Measurements from ENCODE around the gene TTC19.

The TTC19 gene

GRCh38 chr17:15999141-15999973 lies at the start of gene TTC19, which contains the start of gene ZSWIM7:
Gene TTC19, plus strand, starts transcription at chr17:15999824. Its CDS starts 25 bp downstream, at chr17:15999849.
Gene ZSWIM7, minus strand, starts transcription at chr17:15999704. Its CDS starts 110 bp downstream, at chr17:15999594.
- DNase-seq = peak; percentile 36 to 98 (median 94)

GRCh38 chr17:15951368-15952047 lies 48.1 kb upstream of the TTC19 start:
- no peak for DNase-seq

- no peak for DNase-seq
Measured at GRCh38 chr17:15952048-15952532, 47.5 kb upstream of the TTC19 start.

- no peak for DNase-seq
Measured at GRCh38 chr17:15952916-15953790, 46.5 kb upstream of the TTC19 start.

DNA sequence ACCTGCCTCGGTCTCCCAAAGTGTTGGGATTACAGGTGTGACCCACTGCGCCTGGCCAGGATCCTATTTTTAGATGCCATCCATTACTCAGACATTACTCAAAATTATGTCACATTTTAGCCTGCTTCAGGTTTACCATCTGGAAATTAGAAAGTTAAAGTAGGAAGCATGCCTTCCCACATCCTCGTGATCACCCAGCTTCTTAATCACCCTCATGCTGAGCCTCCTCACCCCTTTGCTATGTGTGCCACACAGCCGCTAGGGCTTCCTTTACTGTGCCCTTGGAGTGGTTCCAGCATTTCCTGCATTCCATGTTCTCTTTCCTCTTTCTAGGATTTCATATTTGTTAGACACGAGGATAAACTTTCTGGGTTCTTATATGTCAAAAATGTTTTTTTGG lies 45.4 kb upstream of the TTC19 start:
- peak in 2 of 56 donors; percentile 3 to 26 for DNase-seq

- no peak for DNase-seq
Measured at GRCh38 chr17:15955793-15956541, 43.7 kb upstream of the TTC19 start.

GRCh38 chr17:15957206-15957605 lies 42.4 kb upstream of the TTC19 start:
- no peak for DNase-seq

DNA sequence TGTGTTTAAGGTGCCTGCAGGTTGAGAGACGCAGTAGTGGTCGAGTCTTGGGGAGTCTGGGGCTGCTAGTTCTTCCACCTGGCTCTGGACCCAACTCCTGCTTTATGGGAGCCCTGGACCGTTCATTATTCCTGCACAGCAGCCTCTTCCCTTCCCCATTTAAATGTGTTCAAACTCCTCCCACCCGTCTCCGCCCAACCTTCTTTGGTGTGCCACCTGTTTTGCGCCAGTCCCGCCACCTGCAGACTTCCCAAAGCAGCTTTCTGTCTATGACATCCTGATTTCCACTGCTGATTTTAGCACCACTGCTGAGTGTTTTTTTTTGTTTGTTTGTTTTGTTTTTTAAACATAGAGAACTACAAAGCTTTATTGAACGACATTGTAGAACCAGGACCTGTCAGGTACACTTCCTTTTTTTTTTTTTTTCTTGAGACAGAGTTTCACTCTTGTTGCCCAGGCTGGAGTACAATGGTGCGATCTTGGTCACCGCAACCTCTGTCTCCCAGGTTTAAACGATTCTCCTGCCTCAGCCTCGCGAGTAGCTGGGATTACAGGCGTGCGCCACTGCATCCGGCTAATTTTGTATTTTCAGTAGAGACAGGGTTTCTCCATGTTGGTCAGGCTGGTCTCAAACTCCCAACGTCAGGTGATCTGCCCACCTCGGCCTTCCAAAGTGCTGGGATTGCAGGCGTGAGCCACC lies 41.9 kb upstream of the TTC19 start:
- no peak for DNase-seq

GRCh38 chr17:15958484-15958854 lies 41.2 kb upstream of the TTC19 start:
- DNase-seq = no peak

- DNase-seq = no peak
Measured at GRCh38 chr17:15963670-15964110, 35.9 kb upstream of the TTC19 start.

DNA sequence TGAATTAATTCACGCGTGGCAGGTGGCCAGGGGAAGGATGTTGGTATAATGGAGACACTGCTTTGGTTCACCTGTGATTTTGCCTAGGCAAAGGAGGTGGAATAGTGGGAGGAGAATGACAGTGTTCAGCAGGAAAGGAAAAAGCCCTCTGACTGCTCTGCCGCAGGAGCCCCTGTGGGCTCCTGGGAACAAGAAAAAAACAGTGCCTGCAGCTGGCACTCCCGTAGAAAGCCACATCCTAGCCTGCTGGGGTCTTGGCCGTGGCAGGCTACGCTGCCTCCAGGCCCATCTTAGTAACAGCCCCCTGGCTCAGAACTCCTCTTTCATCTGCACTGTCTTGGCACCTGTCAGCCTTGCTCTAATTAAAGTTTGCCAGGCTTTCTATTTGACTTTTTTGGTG lies 34.1 kb upstream of the TTC19 start:
- DNase-seq = peak in 7 of 56 donors; percentile 7 to 41 (median 22)

DNA sequence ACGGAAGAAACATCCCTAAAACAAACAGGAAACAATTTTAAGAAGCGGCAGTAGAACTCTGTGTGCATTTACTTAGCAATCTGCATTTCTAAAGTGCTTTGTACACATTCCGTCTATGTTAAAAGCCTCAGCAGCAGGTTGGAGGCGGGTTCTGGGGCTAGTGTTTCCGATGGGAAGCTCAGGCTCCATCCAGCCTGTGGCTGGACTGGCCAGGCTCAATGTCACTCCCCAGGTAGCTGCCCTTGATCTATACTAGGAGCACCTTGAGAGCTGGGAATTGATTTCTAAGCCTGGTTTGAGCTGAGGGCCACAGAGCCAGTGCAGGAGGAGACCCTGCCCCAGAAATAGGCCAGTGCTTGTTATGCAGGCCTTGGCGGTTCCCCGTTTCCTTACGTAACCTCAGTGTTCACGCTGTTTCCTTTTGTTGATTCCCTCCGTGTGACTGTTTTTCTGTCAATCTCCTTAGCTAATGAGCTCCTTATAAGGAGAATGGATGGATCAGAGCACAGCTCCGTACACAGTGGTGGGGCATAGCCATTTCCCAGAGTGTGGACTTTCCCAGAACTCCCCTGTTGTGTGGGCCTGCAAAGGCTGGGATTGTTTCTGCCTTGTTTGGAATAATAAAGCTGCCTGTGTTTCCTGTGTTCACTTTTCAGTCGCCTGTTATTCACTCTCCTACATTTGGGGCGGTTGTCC lies 33.3 kb upstream of the TTC19 start:
- peak in 19 of 56 donors; percentile 12 to 75 (median 37) for DNase-seq

- no peak for DNase-seq
Measured at GRCh38 chr17:15966879-15967248, 32.8 kb upstream of the TTC19 start.

- no peak for DNase-seq
Measured at GRCh38 chr17:15967706-15968399, 31.8 kb upstream of the TTC19 start.

DNA sequence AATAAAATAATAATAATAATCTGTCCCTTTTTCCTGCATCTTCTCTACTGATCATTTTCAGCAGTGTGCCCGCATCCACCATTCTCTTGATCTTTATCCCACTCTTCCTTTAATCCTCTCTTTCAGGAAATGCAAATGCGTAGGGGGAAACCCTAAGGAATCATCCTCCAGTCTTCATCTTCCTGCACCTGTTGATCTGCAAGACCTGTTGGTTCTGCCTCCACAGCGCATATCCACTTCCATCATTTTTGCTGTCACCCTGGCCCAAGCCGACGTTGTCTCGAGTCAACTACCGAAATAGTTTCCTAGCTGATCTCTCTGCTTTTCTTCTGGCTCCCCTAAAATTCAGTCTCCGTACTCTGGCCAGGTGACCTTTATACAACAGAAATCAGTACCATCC lies 30.2 kb upstream of the TTC19 start:
- no peak for DNase-seq

- DNase-seq = no peak
Measured at GRCh38 chr17:15970500-15970899, 29.1 kb upstream of the TTC19 start.

DNA sequence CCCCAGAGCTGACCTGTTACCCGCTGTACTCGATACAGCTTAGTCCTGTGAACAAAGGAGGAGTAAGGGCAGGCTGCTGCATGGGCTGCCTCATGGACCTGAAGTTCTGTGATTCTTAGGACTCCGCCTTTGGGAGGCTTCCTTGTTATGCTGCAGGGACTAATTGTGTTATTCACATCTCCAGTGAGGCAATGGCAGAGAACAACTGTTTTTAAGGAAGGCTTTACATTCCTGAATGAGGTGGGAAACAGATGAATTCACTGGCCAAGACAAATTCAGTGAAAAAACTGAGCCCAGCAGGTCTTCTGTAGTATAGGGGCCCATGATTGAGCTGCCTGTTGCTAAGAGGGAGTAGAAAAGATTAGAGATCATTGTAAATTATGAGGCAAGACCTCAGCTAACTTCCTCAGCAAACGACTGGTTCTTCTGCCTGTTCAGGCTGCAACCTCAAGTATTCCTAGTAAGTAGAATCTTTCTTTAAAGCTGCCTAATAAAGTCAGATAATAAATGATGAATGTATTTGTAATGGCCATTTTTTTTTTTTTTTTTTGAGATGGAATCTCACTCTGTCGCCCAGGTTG lies 28.4 kb upstream of the TTC19 start:
- no peak for DNase-seq

DNA sequence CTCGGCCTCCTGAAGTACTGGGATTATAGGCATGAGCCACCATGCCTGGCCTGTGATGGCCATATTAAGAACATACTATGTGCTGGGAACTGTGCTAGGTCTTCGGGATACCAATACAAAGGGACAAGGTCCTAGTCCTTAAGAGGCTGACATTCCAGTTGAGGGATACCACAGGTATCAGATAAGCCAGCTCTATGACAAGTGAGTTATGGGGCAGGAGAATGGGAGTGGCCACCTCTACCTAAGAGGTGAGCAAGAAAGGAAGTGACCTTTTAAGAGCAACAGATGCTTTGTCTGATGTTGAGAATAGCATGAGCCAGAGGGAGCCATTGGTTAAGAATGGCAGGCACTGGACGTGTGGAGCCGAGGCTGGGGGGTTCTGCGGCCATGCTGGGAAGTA lies 27.7 kb upstream of the TTC19 start:
- no peak for DNase-seq

Measured in nucleus accumbens (tissue), 56 donors.